ENCODE results near the gene NHERF1.

- TF ChIP-seq CTCF (IDR thresholded peaks at IDR 0.05; ENCODE audit: insufficient read depth, low read depth, low read length) (no peak), EZH2 (IDR thresholded peaks at IDR 0.05; ENCODE audit: insufficient read depth, low read length) (no peak)
Measured at GRCh38 chr17:74732042-74732867, 16.2 kb upstream of the NHERF1 start.

Measured in astrocyte (in vitro differentiated cells and primary cell).